SK-N-SH (cell line): ENCODE measurements around the gene TGFBR3. TPM values are rescaled to one million over a fixed set of nuclear protein-coding genes. Genes with fewer than 3 reads are reported as not detected.

ENCODE experiments used
- CTCF ChIA-PET: fragments of 300-600, 350-600 bp; formaldehyde crosslinking; extraction: SDS; loops from one replicate; lab custom pipeline; 2021; lab: Yijun Ruan, JAX
- POLR2A ChIA-PET: fragments of 350-600 bp; sonication (Branson Sonifier 250); formaldehyde crosslinking; extraction: SDS; loops from one replicate; lab custom pipeline; 2020; ENCODE audit warnings: antibody characterized with exemption, inconsistent platforms; lab: Yijun Ruan, JAX
- DNase-seq: peaks from one replicate; pipeline ENCODE4 v3.0.0; 2012
- H2AFZ ChIP-seq: fragments of 200-600 bp; sonication (generic); 2 replicates; pipeline ENCODE4 v1.8.1; 2016; ENCODE audit warnings: antibody characterized with exemption, mild to moderate bottlenecking, low read depth
- H3F3A ChIP-seq: fragments of 200-600 bp; sonication (generic); replicated peaks from 2 replicates; pipeline ENCODE3; 2016; ENCODE audit warnings: antibody characterized with exemption, mild to moderate bottlenecking; ENCODE audit not compliant: insufficient read depth
- H3K27ac ChIP-seq, 2 experiments: fragments of 200-500 bp in 1 of 2; fragments of 200-600 bp in 1 of 2; sonication (Bioruptor generic) in 1 of 2; sonication (generic), shearing (Covaris generic) in 1 of 2; 2 replicates each; pipeline versions ENCODE4 v1.5.1 to v1.6.1; 2014 to 2016; ENCODE audit warnings: low read depth in 2 of 2, inconsistent platforms in 1 of 2, low read length in 1 of 2, mild to moderate bottlenecking in 1 of 2, mixed read lengths in 1 of 2
- H3K27me3 ChIP-seq: fragments of 200-600 bp; sonication (generic), shearing (Covaris generic); 2 replicates; pipeline ENCODE4 v1.6.1; 2016; ENCODE audit warnings: mixed run types; ENCODE audit not compliant: insufficient read depth
- H3K36me3 ChIP-seq, 2 experiments: fragments of 200-500 bp in 1 of 2; fragments of 200-600 bp in 1 of 2; sonication (Bioruptor generic) in 1 of 2; sonication (generic) in 1 of 2; replicated peaks in 1 of 2; 2 replicates each; pipeline versions ENCODE3 to v1.5.1; 2014 to 2016; ENCODE audit warnings: low read length in 1 of 2, mild to moderate bottlenecking in 1 of 2; ENCODE audit not compliant: insufficient read depth in 2 of 2, control insufficient read depth in 1 of 2
- H3K4me1 ChIP-seq, 2 experiments: fragments of 200-500 bp in 1 of 2; fragments of 200-600 bp in 1 of 2; sonication (Bioruptor generic) in 1 of 2; sonication (generic), shearing (Covaris generic) in 1 of 2; 2 replicates each; pipeline versions ENCODE4 v1.5.1 to v1.6.1; 2014 to 2016; ENCODE audit warnings: low read depth in 1 of 2, low read length in 1 of 2, mixed run types in 1 of 2; ENCODE audit not compliant: insufficient read depth in 2 of 2, control insufficient read depth in 1 of 2
- H3K4me2 ChIP-seq: fragments of 200-600 bp; sonication (generic), shearing (Covaris generic); 2 replicates; pipeline ENCODE4 v1.6.1; 2017; ENCODE audit warnings: mixed run types
- H3K4me3 ChIP-seq, 2 experiments: fragments of 200-500 bp in 1 of 2; fragments of 200-600 bp in 1 of 2; sonication (Bioruptor generic) in 1 of 2; sonication (generic), shearing (Covaris generic) in 1 of 2; 2 replicates each; pipeline versions ENCODE4 v1.5.1 to v1.8.1; 2014 to 2016; ENCODE audit warnings: low read depth in 2 of 2, inconsistent platforms in 1 of 2, low read length in 1 of 2, mild to moderate bottlenecking in 1 of 2, mixed read lengths in 1 of 2, moderate library complexity in 1 of 2
- H3K79me2 ChIP-seq: fragments of 200-600 bp; sonication (generic); 2 replicates; pipeline ENCODE4 v1.8.1; 2017; ENCODE audit warnings: mild to moderate bottlenecking; ENCODE audit not compliant: insufficient read depth
- H3K9ac ChIP-seq: fragments of 200-600 bp; sonication (generic); 2 replicates; pipeline ENCODE4 v1.6.1; 2017; ENCODE audit warnings: mixed run types
- H3K9me2 ChIP-seq: fragments of 200-600 bp; sonication (generic); 2 replicates; pipeline ENCODE4 v1.6.1; 2017; ENCODE audit warnings: mixed run types
- H3K9me3 ChIP-seq: fragments of 200-600 bp; sonication (generic); 2 replicates; pipeline ENCODE4 v1.6.1; 2017; ENCODE audit warnings: mixed run types, mild to moderate bottlenecking, moderate library complexity
- H4K20me1 ChIP-seq: fragments of 200-600 bp; sonication (generic); 2 replicates; pipeline ENCODE4 v1.6.1; 2017; ENCODE audit warnings: mild to moderate bottlenecking, mixed run types; ENCODE audit not compliant: insufficient read depth
- EP300 ChIP-seq, 2 experiments: IDR thresholded peaks; 2 replicates each; pipeline versions ENCODE4 v1.4.0 to v1.6.1; 2012; ENCODE audit warnings: borderline replicate concordance in 1 of 2, low read depth in 1 of 2, low read length in 1 of 2
- FOSL2 ChIP-seq: IDR thresholded peaks from 2 replicates; pipeline ENCODE4 v1.4.0; 2012; ENCODE audit warnings: low read depth, mild to moderate bottlenecking, moderate library complexity, borderline replicate concordance
- IRF3 ChIP-seq: fragments of 150-350 bp; IDR thresholded peaks from 2 replicates; pipeline ENCODE4 v1.6.1; 2016; ENCODE audit warnings: mild to moderate bottlenecking, low read depth, low read length
- NFIC ChIP-seq: IDR thresholded peaks from 2 replicates; pipeline ENCODE4 v1.4.0; 2012; ENCODE audit warnings: borderline replicate concordance
- RCOR1 ChIP-seq: fragments of 150-350 bp; IDR thresholded peaks from 2 replicates; pipeline ENCODE4 v1.6.1; 2017; ENCODE audit warnings: antibody characterized with exemption, low read length
- REST ChIP-seq: IDR thresholded peaks from 2 replicates; pipeline ENCODE4 v1.6.1; 2012; ENCODE audit warnings: mild to moderate bottlenecking, low read depth, low read length, moderate library complexity
- SMC3 ChIP-seq: IDR thresholded peaks from 2 replicates; pipeline ENCODE4 v1.6.1; 2012; ENCODE audit warnings: low read depth, low read length, improper control_type of control experiment
- TAF1 ChIP-seq: IDR thresholded peaks from 2 replicates; pipeline ENCODE4 v1.6.1; 2012; ENCODE audit warnings: low read depth, mild to moderate bottlenecking, low read length, moderate library complexity, borderline replicate concordance
- ZBTB33 ChIP-seq: IDR thresholded peaks from 2 replicates; pipeline ENCODE4 v1.4.0; 2012; ENCODE audit warnings: low read depth, borderline replicate concordance
- WGBS: methylation state at CpG from one replicate; pipeline ENCODE4 v1.1.6; 2017; ENCODE audit warnings: low lambda C conversion rate; 5-methylcytosine and 5-hydroxymethylcytosine counted together
- polyA plus RNA-seq, 3 experiments: library from polyadenylated mRNA; depleted of rRNA; stranded (reverse); fragments of >200 nt; gene quantifications; 2 replicates each; pipeline ENCODE4 v1.2.3, GENCODE V29; 2012

Gene TGFBR3
- polyA plus RNA-seq, 1 of the 3 experiments (the other 2 are of a cell fraction): 0.07 TPM

- TF ChIP-seq EP300 (IDR thresholded peaks at IDR 0.05; ENCODE audit: borderline replicate concordance in 1 of 2, low read depth in 1 of 2, low read length in 1 of 2): no peak
Observed at GRCh38 chr1:91764471-91765115, 121.4 kb downstream of the TGFBR3 start (continued).

- no peak overlapping the region for H3K4me2 ChIP-seq
- CTCF ChIA-PET: no interaction called here
- H4K20me1 ChIP-seq: no peaks in the 10 kb centered on the region
- H3F3A ChIP-seq: no peaks in the 10 kb centered on the region
- DNase-seq: no peak
- H2AFZ ChIP-seq: no peak overlapping the region
- H3K4me3 ChIP-seq: no peak overlapping the region
- no peak for TF ChIP-seq IRF3
- TF ChIP-seq SMC3: no peak
- no peak for TF ChIP-seq NFIC
- no peak for TF ChIP-seq REST
- no peak for TF ChIP-seq ZBTB33
- TF ChIP-seq FOSL2: no peak
- TF ChIP-seq RCOR1: no peak
- no peak for TF ChIP-seq TAF1
- 8% methylated on average over 4 of the region's 4 CpGs for WGBS
- no peaks in the 10 kb centered on the region for H3K36me3 ChIP-seq
- no peak overlapping the region for H3K9ac ChIP-seq
- no peaks in the 10 kb centered on the region for H3K4me1 ChIP-seq
- H3K9me2 ChIP-seq: no peaks in the 10 kb centered on the region
- H3K9me3 ChIP-seq: no peaks in the 10 kb centered on the region
- no peak overlapping the region for H3K27ac ChIP-seq
- H3K27me3 ChIP-seq: peaks cover 15% of the 10 kb centered on the region; the same call in 1 of the 2 replicates
- H3K79me2 ChIP-seq: no peaks in the 10 kb centered on the region
- POLR2A ChIA-PET: no interaction called here
Observed at GRCh38 chr1:91763252-91763651, 122.7 kb downstream of the TGFBR3 start.
